ENCODE results near the gene ADAMTS9. TPM values are rescaled to one million over a fixed set of nuclear protein-coding genes. Genes with fewer than 3 reads are reported as not detected.

The ADAMTS9 gene
- polyA plus RNA-seq, 1 donor from 2014 or later: 0.32 TPM

GRCh38 chr3:64686446-64686908 is 1.3 kb downstream of the ADAMTS9 start:
- Histone ChIP-seq H3K27ac (ENCODE audit: low read length) (no peak overlapping the region), H3K4me2 (ENCODE audit: low read length) (peak overlapping the region; percentile 34), H3K27me3 (ENCODE audit: insufficient read depth, low read depth, low read length) (peaks cover 59% of the 10 kb centered on the region), H2AFZ (ENCODE audit: low read depth, low read length) (no peak overlapping the region), H3K9me3 (ENCODE audit: low read length) (no peaks in the 10 kb centered on the region), H3K4me3 (ENCODE audit: low read length) (peak overlapping the region; percentile 72), H4K20me1 (ENCODE audit: insufficient read depth) (no peaks in the 10 kb centered on the region), H3K79me2 (replicated peaks; ENCODE audit: insufficient read depth, low read length) (no peaks in the 10 kb centered on the region), H3K36me3 (ENCODE audit: insufficient read depth, low read length) (no peaks in the 10 kb centered on the region), H3F3A (ENCODE audit: insufficient read depth, low read length, poor library complexity, severe bottlenecking) (peaks cover 6% of the 10 kb centered on the region), H3K9ac (ENCODE audit: low read length) (no peak overlapping the region), H3K9me2 (ENCODE audit: insufficient read depth, low read length) (no peaks in the 10 kb centered on the region)
- TF ChIP-seq RAD21 (conservative IDR thresholded peaks at IDR 0.05) (no peak), SMC3 (conservative IDR thresholded peaks at IDR 0.05; ENCODE audit: poor library complexity) (peak; percentile 36)

DNA sequence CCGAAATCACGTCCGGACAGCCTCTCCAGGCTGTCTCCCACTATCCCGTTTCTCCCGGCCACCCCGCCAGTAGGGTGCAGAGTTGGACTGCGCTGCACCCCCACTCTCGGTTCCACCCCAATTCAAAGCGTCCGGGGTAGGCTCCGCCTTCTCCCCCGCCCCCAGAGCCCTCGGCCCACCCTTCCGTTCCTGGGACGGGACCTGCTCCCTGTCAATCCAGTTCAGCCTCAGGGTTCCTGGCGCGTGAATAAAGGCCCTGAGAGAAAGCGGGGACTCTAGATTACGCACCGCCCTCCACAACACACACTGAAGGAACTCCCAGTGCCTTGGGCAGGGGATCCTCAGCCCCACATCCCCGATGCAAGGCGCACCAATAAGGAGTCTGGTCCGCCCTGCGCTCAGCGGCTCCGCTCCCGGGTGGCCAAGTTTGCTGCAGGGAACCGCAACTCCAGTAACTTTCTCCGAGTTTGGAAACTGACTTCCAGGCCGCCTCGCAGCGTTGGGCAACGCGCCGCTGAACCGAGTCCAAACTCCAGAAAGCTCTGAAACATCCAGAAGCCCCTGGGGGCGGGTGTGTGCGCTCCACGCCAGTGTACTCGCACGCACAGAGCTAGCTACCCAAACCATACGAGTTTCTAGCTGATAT is 1.9 kb downstream of the ADAMTS9 start:
- no peaks in the 10 kb centered on the region for H3K9me2 ChIP-seq (ENCODE audit: insufficient read depth, low read length)
- no peaks in the 10 kb centered on the region for H3K9me3 ChIP-seq (ENCODE audit: low read length)
- H3K4me3 ChIP-seq (ENCODE audit: low read length): peak overlapping the region; percentile 72
- peaks cover 6% of the 10 kb centered on the region for H3F3A ChIP-seq (ENCODE audit: insufficient read depth, low read length, poor library complexity, severe bottlenecking)
- H3K4me2 ChIP-seq (ENCODE audit: low read length): peak overlapping the region; percentile 34
- H3K79me2 ChIP-seq (replicated peaks; ENCODE audit: insufficient read depth, low read length): no peaks in the 10 kb centered on the region
- H3K9ac ChIP-seq (ENCODE audit: low read length): no peak overlapping the region
- peaks cover 59% of the 10 kb centered on the region for H3K27me3 ChIP-seq (ENCODE audit: insufficient read depth, low read depth, low read length)
- H4K20me1 ChIP-seq (ENCODE audit: insufficient read depth): no peaks in the 10 kb centered on the region
- TF ChIP-seq POLR2AphosphoS5 (IDR thresholded peaks at IDR 0.05) (no peak), TAF1 (IDR thresholded peaks at IDR 0.05; ENCODE audit: low read depth) (no peak)
- no peak overlapping the region for H2AFZ ChIP-seq (ENCODE audit: low read depth, low read length)
- no peaks in the 10 kb centered on the region for H3K36me3 ChIP-seq (ENCODE audit: insufficient read depth, low read length)
- no peak overlapping the region for H3K27ac ChIP-seq (ENCODE audit: low read length)

DNA sequence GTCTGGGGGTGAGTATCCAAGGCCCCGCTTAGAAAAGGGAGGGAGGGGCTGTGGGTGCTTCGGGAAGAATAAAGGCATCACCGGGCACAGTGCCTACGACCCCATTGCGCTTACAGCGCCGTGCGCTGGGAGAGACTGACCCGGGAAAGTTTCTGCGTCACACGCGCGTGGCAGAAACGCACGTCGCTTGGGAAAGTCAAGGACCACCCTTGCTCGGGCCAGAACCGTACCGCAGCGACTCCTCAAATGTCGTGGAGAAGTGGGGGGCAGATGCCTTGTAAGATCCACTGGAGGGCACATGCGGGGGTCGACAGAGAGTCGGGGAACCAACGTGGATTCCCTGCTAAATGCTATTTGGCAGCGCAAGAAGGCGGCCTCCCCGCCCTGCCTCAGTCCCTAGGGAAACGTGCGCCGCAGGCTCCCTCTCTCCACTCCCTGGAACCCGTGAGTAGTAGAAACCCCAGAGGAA is 2.4 kb downstream of the ADAMTS9 start:
- Histone ChIP-seq H3K27me3 (ENCODE audit: insufficient read depth, low read depth, low read length) (peaks cover 59% of the 10 kb centered on the region), H4K20me1 (ENCODE audit: insufficient read depth) (no peaks in the 10 kb centered on the region), H3F3A (ENCODE audit: insufficient read depth, low read length, poor library complexity, severe bottlenecking) (peaks cover 6% of the 10 kb centered on the region), H3K9ac (ENCODE audit: low read length) (no peak overlapping the region), H3K4me2 (ENCODE audit: low read length) (peak overlapping the region; percentile 34), H3K27ac (ENCODE audit: low read length) (no peak overlapping the region), H3K4me3 (ENCODE audit: low read length) (peak overlapping the region; percentile 72), H3K9me2 (ENCODE audit: insufficient read depth, low read length) (no peaks in the 10 kb centered on the region), H2AFZ (ENCODE audit: low read depth, low read length) (no peak overlapping the region), H3K9me3 (ENCODE audit: low read length) (no peaks in the 10 kb centered on the region), H3K79me2 (replicated peaks; ENCODE audit: insufficient read depth, low read length) (no peaks in the 10 kb centered on the region), H3K36me3 (ENCODE audit: insufficient read depth, low read length) (no peaks in the 10 kb centered on the region)
- TF ChIP-seq MXI1 (conservative IDR thresholded peaks at IDR 0.05; ENCODE audit: poor library complexity, severe bottlenecking): peak; percentile 41
- TF ChIP-seq, protein P1, sequence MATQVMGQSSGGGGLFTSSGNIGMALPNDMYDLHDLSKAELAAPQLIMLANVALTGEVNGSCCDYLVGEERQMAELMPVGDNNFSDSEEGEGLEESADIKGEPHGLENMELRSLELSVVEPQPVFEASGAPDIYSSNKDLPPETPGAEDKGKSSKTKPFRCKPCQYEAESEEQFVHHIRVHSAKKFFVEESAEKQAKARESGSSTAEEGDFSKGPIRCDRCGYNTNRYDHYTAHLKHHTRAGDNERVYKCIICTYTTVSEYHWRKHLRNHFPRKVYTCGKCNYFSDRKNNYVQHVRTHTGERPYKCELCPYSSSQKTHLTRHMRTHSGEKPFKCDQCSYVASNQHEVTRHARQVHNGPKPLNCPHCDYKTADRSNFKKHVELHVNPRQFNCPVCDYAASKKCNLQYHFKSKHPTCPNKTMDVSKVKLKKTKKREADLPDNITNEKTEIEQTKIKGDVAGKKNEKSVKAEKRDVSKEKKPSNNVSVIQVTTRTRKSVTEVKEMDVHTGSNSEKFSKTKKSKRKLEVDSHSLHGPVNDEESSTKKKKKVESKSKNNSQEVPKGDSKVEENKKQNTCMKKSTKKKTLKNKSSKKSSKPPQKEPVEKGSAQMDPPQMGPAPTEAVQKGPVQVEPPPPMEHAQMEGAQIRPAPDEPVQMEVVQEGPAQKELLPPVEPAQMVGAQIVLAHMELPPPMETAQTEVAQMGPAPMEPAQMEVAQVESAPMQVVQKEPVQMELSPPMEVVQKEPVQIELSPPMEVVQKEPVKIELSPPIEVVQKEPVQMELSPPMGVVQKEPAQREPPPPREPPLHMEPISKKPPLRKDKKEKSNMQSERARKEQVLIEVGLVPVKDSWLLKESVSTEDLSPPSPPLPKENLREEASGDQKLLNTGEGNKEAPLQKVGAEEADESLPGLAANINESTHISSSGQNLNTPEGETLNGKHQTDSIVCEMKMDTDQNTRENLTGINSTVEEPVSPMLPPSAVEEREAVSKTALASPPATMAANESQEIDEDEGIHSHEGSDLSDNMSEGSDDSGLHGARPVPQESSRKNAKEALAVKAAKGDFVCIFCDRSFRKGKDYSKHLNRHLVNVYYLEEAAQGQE (IDR thresholded peaks at IDR 0.05; ENCODE audit: borderline replicate concordance): no peak
- TF ChIP-seq, protein P2, sequence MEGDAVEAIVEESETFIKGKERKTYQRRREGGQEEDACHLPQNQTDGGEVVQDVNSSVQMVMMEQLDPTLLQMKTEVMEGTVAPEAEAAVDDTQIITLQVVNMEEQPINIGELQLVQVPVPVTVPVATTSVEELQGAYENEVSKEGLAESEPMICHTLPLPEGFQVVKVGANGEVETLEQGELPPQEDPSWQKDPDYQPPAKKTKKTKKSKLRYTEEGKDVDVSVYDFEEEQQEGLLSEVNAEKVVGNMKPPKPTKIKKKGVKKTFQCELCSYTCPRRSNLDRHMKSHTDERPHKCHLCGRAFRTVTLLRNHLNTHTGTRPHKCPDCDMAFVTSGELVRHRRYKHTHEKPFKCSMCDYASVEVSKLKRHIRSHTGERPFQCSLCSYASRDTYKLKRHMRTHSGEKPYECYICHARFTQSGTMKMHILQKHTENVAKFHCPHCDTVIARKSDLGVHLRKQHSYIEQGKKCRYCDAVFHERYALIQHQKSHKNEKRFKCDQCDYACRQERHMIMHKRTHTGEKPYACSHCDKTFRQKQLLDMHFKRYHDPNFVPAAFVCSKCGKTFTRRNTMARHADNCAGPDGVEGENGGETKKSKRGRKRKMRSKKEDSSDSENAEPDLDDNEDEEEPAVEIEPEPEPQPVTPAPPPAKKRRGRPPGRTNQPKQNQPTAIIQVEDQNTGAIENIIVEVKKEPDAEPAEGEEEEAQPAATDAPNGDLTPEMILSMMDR (IDR thresholded peaks at IDR 0.05; ENCODE audit: poor library complexity, severe bottlenecking): no peak
- peak; percentile 19 for TF ChIP-seq SMC3 (conservative IDR thresholded peaks at IDR 0.05; ENCODE audit: poor library complexity)
- peak; percentile 52 for TF ChIP-seq EZH2 (IDR thresholded peaks at IDR 0.05; ENCODE audit: borderline replicate concordance, insufficient read depth, low read length, poor library complexity, severe bottlenecking)
- TF ChIP-seq RAD21 (conservative IDR thresholded peaks at IDR 0.05): no peak
- TF ChIP-seq EP300 (conservative IDR thresholded peaks at IDR 0.05; ENCODE audit: poor library complexity, severe bottlenecking): no peak
